ENCODE measurements around the gene APP.

Gene APP

DNA sequence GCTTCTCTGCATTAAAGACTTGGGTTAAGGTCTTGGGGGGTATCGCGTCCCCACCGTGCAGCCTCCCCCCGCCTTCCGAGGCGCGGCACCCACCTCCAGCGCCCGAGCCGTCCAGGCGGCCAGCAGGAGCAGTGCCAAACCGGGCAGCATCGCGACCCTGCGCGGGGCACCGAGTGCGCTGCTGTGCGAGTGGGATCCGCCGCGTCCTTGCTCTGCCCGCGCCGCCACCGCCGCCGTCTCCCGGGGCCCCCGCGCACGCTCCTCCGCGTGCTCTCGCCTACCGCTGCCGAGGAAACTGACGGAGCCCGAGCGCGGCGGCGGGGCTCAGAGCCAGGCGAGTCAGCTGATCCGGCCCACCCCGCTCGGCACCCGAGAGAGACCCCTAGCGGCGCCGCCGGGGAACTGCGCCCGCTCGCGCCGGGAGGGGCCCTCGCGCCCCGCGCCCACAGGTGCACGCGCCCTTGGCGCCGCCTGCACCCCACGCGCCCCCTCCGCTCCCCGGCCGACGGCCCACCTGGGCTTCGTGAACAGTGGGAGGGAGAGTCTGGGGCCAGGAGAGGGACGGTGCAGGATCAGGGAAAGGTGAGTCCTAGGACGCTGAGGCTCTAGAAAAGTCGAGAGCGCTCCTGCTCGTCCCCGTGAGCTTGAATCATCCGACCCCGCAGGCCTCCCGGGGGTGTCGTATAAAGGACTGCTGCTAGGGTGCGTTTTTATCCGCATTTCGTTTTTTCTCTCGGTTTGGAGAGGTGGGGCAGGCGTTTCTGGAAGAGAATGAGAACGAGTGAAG, at the start of gene APP:
APP (minus strand) TSS at position 300 of the 787 bp plus-strand sequence; CDS start at position 150, 150 bp downstream.
- no peak for DNase-seq (ENCODE audit: low read depth)

DNA sequence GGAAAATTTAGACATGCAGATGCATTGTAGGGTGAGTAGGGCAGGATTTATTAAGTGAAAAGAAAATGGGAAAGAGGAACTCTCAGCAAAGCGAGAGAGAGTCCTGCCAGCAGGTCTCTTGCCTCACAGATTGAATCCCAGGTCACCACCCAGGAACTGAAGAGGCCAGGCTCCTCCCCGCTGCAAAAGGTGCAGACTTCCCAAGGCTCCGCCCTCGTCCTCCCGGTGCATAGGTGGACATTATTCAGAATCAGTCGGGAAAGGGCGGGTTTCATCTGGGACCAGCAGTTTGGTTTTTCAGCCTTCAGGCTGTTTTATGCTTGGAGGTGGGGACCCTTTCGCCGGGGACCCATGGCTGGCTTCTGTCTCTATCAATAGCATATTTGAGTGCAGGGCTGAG, 41.6 kb upstream of the APP start:
- no peak for DNase-seq (ENCODE audit: low read depth)

DNA sequence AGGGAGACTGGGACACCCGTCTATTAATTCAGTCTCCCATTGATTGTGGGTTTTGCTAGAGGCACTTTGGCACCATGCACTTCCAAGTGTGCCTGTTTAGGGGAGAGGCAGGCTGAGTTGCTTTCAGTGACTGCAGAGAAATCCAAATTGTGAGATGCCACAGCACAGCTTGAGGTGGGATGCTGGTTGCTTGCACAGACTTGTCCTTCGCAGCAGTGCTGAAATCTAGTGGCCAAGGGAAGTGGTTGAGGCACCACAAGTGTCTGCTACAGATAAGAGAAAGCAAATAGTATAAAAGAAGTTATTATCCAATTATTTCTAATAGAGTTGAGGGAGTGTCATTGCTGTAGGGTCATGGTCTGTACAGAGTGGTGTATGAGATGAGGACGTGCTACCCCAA, 40.0 kb upstream of the APP start:
- no peak for DNase-seq (ENCODE audit: low read depth)

DNA sequence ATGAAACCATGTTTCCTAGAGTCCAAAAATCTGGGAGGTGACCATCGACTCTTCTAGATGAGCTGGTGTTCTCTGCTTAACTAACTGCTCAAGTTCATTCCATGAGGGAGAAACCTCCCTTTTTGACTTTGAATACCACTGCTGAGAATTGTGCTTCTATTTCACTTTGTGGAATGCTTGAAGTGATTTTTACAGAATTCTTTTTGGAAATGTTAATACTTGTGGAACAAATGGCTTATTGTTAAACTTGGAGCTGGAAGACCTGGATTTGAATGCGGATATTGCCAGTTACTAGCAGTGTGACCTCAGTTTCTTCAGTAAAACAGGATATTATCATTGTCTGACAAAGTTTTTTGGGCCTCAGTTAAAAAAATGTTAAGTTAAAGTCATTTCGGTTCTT, 36.5 kb upstream of the APP start:
- no peak for DNase-seq (ENCODE audit: low read depth)

DNA sequence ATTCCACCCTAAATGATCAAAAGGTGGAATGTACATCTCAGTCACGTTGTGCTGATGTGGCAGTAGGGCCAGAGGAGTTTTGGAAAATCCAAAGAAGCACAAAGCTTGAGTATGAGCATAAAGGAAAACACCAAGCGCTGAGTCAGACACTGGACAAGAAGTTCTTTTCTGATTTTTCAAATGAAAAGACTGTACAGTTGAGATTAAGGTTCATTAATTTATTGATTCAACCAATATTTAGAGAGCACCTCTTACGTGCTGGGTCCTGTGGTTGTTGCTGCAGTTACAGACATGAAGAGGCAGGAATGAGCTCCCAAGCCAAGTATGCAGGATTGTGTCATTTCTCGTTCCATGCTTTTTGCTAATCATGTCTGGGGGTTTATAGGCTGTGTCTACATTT, 28.9 kb upstream of the APP start:
- no peak for DNase-seq (ENCODE audit: low read depth)

DNA sequence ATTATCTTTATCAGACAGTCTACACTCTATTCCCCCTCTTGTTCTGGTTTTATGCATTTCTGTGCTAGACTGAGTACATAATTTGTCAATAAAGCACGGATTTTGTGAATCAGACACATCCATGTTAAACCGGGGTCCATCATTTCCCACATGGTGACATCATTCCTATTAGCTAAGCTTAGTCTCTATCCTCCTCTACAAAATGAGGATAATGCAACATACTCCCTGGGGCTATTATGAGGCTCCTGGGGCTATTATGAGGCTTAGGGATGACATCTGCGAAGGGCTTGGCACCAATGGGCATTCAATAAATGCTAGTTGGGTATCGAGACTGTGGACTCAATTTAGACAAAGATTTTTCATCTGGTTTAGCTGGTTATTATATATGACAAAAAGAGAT, 25.1 kb upstream of the APP start:
- no peak for DNase-seq (ENCODE audit: low read depth)

DNA sequence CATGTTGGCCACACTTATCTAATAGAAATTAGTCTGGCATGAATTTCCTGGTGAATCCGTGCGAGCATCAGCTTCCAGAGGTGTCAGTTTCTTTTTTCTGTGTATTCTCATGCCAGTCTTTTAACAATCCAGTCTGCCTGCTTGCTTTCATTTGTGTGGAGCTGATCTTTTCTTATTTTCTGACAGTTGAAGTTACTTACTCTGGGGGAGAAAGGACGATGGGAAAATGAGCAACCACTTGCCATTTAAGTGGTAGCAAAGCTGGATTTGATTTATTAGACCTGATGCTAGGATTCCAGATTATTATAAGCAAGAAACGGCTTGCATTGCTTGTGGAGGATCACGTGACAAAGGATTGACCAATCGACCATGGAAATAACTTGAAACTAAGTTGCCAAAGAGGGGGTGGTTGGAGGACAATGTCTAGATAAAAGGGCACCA, 24.3 kb upstream of the APP start:
- DNase-seq (ENCODE audit: low read depth), result no peak

DNA sequence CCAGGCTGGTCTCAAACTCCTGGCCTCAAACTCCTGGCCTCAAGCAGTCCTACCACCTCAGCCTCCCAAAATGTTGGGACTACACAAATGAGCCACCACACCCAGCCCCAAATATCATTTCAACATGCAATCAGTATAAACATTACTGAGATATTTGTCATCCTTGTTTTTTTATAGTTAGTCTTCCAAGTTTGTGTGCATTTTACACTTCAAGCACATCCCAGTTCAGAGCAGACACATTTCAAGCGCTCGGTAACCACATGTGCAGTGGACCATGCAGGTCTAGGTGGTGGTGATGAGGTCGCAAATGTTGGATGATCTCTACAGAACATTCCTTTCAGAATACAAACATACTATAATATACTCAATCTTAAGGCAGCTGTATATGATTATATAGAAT, 23.8 kb upstream of the APP start:
- no peak for DNase-seq (ENCODE audit: low read depth)

DNA sequence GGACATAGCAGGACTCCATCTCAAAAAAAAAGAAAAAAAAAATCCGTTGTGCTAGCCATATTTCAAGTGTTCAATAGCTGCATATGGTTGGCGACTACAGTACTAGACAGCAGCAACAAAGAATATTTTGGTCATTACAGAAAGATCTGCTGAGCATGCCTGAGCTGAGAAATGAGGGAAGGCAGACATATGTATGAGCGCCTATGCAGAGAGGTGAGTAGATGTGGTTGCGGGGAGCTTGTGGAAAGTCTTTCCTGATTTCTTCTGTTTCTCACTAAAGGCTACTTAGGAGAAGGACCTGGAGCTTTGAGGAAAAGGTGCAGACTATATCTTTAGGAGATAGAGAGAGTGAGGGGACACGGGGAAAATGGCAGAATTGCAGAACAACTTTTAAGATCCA, 21.0 kb upstream of the APP start:
- no peak for DNase-seq (ENCODE audit: low read depth)

DNA sequence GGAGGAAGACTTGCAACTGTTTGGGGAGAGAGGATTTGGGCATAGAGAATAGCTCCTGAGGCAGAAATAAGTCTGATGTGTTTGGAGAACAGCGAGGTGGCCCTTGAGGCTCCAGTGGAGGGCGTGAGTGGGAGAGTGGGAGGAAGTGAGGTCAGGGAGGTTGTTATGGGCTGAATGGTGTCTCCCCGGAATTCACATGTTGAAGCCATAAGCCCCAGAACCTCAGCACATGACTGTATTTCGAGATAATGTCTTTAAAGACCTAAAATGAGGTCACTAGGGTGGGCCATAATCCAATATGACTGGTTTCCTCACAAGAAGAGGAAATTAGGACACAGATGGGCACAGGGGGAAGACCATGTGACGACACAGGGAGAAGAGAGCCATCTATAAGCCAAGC, 17.9 kb upstream of the APP start:
- DNase-seq (ENCODE audit: low read depth), result no peak

DNA sequence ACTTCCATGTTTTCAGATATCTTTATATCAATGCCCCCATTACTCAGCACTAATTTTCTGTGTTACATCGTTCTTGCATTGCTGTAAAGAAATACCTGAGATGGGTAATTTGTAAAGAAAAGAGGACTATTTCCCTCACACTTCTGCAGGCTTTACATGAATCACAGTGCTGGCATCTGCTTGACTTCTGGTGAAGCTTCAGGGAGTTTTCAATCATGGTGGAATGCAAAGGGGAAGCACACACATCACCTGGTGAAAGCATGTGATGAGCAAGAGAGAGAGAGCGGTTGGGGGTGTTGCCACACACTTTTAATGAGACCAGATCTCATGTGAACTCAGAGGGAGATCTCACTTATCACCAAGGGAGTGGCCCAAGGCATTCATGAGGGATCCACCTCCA, 14.9 kb upstream of the APP start:
- no peak for DNase-seq (ENCODE audit: low read depth)

DNA sequence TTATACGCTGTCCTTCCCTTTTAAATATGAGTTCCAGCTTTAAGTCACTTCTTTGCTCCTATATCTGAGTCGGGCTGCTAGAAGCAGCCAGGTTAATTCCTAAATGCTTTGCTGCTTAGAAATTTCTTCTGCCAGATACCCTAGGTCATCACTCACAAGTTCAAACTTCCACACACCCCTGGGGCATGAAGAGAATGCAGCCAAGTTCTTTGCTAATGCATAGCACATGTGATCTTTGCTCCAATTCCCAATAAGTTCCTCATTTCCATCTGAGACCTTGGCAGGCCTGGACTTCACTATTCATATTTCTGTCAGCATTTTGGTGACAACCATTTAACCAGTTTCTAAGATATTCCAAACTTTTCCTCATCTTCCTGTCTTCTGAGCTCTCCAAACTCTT, 14.5 kb upstream of the APP start:
- no peak for DNase-seq (ENCODE audit: low read depth)

DNA sequence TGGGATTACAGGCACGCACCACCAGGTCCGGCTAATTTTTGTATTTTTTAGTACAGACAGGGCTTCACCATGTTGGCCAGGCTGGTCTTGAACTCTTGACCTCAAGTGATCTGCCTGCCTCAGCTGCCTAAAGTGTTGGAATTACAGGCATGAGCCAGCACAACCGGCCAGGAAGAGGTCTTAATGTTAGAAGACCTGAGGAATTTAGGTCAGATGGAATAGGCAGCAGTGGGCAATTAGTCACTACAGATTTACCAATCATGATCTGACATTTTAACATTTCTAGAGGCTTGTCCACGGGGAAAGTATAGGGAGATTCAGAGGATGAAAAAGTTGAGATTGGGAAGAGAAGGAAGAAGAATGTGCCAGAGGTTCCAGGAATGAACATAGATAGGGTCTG, 8.9 kb upstream of the APP start:
- DNase-seq (ENCODE audit: low read depth), result no peak

DNA sequence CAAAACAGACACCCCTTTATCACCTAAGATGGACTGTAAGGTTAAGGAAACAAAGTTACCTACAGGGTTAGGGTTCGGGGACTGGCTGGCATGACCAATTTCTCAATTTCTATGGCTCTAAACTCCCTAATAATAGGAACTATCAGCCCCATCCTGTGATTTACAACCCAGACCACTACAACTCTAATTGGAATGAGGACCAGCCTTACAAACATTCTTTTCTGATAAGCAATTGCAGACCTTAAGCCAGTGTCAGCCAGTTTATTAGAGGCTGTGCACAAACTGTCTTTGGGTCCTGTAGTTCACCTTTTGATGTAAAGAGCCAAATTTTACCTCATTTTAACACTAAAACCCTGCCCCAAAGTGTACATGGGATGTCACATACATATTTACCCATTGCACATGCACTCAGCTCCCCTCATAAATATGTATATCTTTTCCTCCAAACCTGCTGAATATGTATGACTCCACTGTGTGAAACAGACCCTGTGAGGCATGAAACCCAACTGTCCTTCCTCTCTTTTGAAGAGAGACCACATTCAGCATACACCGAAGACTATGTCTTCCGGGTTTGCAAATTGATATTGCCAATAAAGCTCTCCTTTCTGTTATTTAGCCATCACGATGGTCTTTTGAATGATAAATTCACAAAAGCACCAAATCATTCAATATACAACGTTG, 7.3 kb upstream of the APP start:
- no peak for DNase-seq (ENCODE audit: low read depth)

DNA sequence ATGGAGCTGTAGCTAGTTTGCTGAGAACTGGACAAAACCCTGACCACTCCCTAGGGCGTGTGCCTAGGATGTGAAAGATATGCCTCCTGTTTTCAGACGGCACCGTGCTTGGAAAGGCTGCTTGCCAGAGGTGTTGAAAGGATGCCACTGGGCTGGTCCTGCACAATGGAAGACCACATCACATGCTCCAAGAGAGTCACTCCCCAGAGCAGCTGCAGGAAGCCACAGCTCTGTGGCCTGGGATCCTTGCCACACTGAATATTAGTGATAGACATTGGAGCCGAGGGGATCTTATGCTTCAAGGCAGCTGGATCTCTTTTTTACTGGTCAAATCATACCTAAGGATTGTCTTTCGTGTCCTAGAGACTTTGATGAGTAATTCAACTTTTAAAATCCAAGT, 6.6 kb upstream of the APP start:
- DNase-seq (ENCODE audit: low read depth), result no peak

DNA sequence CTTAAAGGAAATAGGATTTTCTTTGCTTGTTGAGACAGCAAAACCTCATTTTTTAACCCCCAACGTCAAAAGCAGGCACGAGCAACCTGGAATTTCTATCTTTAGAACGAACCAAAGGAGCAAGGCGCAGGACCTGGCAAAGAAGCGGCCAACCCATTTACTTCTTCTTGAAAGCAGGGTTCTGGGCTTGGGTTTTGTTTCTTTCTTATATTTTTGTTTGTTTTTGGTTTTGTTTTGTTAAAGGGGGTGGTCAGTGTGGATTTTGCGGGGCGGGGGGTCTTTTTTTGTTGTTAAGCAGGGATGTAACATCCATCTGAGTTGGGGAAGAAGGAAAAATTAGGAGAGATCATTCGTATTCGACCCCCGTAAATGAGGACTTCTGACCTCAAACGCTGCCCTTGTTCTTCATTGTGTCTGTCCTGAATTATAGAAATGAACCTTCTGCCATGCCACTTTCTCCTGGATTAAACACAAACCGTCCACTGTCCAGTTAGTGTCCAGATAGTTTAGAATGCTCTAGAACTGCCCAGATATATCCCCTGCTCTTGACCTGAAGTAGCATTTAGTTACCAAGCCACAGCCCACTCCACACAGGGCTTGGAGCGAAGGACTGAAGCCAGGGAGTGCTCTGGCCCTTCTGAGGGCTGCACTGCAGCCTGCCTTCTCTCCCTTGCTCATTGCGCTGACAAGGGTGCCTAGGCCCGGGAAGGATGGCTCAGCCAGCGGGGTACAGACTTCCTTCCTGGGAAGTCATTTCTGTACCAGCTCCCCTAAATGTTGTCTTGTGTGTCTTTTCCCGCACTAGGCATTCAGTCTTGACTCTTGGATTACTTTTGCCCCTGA, 909 bp upstream of the APP start:
- DNase-seq (ENCODE audit: low read depth), result no peak

DNA sequence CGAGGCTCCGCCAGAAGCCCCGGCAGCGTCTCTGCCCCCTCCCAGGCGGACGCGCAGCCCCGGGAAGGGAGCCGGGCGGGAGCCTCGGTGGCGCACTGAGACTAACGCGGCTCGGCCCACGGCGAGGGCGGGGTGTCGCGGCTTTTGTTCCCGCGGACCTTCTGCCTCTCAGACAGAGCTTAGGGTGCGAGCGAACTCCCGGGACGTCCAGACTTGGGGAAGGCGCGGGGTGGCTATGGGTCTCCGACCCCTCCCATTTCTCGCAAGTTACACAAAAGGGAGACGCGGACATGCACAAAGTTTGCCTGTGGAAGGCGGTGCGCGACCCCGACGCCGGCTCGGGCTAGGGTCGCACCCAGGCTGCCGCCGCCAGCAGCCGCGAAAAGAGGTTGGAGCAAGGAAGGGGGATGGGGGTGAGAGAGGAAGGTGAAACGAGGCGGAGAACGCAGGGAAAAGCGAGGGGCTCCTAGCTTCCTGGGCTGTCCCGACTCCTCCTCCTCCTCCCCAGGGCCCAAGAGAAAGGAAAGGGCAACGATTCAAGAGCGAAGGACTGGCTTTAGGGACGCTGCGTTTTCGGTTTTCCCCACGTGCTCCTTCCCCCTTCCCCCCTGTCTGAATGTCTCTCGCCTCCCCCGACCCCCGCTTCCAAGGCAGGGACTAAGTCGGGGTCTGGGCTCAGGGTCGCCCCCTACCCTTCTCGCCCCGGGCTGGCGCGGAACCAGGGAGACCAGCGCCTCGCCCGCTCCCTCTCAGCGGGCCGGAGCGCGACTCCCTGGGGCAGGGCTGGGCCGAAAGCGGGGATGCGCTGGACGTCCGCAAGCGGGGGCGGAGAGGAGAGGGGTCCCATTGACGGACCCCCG, 729 bp downstream of the APP start:
- DNase-seq (ENCODE audit: low read depth), result no peak

DNA sequence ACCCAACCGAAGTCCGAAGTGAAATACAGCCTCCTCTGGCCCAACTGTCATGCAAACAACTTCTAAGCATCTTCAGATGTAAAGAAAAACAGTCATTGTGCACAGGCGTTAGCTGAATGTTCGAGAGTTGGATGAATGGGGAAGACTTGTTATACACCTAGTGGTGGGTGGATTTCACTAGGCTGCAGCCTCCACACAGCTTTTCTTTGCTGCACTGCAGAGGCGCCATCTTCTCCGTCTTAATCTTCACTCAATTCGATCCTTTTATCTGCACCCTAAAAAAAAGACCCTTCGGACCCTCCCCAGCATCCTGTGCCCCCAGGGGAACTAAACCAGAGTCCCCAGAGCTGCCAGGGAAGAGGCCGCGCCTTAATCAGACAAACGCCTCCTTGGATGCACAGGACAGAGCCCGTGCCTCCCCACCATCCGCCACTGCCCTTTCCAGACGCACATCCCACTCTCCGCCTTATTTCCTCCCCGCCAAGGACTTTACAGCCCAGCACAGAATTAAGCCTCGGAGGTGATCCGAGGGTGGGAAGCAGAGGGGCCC, 1.4 kb downstream of the APP start:
- DNase-seq (ENCODE audit: low read depth), result no peak

DNA sequence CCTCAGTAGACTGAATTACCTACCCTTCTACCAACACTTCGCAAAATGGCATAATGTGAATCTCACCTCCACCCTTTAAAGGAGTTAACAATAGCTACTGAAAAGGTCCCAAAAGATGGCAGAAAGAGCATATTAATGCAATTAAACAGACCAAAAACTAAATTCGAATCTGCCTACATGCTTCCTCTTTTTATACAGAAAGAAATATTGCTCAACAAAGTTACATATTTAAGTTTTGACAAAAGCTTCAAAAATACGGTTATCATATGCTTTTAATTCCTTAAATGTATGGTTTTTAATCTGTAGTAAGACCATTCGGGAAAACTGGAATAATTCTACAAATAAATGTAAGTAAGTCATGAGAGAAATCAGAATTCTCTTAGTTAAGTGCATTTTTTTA, 2.2 kb downstream of the APP start:
- no peak for DNase-seq (ENCODE audit: low read depth)

DNA sequence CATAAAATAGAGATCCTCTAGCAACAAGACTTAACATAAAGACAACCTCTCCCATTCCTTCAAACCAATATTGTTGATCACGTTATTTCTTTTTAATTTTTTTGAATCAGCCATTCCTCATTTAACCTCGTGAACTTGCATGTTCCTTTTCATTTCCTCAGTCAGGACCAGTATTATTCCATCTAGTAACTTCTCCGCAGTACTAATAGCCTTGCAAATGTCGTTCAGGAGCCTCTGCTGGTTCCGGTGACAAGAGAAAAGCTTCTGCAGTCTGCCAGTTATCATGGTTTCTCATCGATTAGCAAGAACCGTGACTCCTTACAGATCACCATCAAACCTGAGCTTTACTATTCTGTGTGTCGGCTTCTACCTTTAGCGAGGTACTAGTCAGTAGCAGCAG, 3.0 kb downstream of the APP start:
- no peak for DNase-seq (ENCODE audit: low read depth)

DNA sequence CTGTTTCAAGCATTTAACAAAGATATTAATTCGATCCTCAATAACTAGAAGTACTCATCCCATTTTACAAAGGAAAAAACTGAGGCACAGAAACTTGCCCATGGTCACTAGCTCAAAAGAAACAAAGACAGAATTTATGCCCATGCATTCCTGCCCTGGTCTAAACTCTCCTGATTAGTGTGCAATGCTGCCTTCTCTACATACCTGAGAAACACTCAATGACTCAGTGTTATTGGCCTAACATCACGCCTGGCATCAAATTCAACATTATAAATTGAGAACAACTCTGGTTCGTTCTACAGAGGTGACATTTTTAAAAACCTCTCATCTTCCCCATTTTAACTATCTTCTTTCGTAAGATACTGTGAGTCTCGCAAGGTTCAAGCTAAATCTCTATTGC, 5.2 kb downstream of the APP start:
- DNase-seq (ENCODE audit: low read depth), result no peak

DNA sequence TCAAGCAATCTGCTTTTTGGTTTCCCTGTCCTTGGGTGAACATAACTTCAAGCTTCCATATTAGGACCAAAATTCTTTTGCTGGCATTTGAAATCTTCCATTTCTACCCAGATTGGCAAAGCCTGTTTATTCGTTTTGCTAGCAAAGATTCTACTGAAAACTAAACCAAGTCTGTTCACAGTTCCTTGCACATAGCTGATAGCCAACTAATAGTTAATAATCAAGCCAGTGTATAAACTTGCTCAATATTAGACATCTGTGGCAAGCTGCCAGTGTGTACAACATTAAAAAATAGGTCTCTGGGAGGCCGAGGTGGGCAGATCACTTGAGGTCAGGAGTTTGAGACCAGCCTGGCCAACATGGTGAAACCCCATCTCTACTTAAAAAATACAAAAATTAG, 6.3 kb downstream of the APP start:
- no peak for DNase-seq (ENCODE audit: low read depth)

Data from HS-5 (cell line).